HUES64 (cell line): ENCODE data around the gene SREBF1.

Experiments used
- H3K27ac ChIP-seq: 2 replicates; pipeline ENCODE4 v1.7.0; 2013; ENCODE audit warnings: low read depth, low read length, inconsistent platforms
- H3K27me3 ChIP-seq: 2 replicates; pipeline ENCODE4 v1.6.1; 2013; ENCODE audit warnings: mild to moderate bottlenecking, low read length; ENCODE audit not compliant: insufficient read depth
- H3K36me3 ChIP-seq: 2 replicates; pipeline ENCODE4 v1.6.1; 2013; ENCODE audit warnings: mild to moderate bottlenecking, low read length; ENCODE audit not compliant: insufficient read depth
- H3K4me1 ChIP-seq: 2 replicates; pipeline ENCODE4 v1.6.1; 2013; ENCODE audit warnings: mild to moderate bottlenecking, low read length, moderate library complexity; ENCODE audit not compliant: insufficient read depth
- H3K4me3 ChIP-seq: 2 replicates; pipeline ENCODE4 v1.5.1; 2013; ENCODE audit warnings: mild to moderate bottlenecking, low read length, moderate library complexity
- H3K9ac ChIP-seq: 2 replicates; pipeline ENCODE4 v1.6.1; 2013; ENCODE audit warnings: mild to moderate bottlenecking, low read depth, low read length
- H3K9me3 ChIP-seq: 2 replicates; pipeline ENCODE4 v1.6.1; 2013; ENCODE audit warnings: low read depth, low read length; ENCODE audit not compliant: insufficient read depth
- WGBS: fragments of 150-250, 120-280 bp; methylation state at CpG from one replicate; pipeline ENCODE4 v1.1.7; 2013; ENCODE audit warnings: missing lambda C conversion rate; 5-methylcytosine and 5-hydroxymethylcytosine counted together

Gene SREBF1

DNA sequence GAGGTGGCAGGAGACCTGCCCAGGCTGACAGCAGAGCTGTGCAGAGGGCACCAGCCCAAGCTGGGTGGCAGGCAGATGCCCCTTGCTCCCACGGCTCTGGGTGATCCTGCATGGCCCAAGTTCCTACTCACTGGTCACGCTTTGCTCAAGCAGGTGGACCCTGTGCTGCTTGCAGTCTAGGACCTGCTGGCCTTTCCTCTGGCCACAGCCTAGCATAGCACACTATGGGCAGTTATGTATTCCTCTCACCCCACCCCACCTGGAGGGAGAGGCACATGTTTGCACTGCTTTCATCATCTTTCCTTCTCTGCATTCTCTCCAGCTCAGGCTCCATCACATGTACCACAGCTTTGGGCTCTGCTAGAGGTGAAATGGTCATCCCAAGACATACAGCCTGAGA lies 19.6 kb upstream of the SREBF1 start:
- Histone ChIP-seq H3K27ac (no peak overlapping the region), H3K36me3 (no peaks in the 10 kb centered on the region), H3K4me1 (peaks cover 5% of the 10 kb centered on the region; the same call in 1 of the 2 replicates), H3K9ac (no peak overlapping the region), H3K27me3 (no peaks in the 10 kb centered on the region), H3K4me3 (no peak overlapping the region), H3K9me3 (no peaks in the 10 kb centered on the region)
- 90% methylated on average over 2 of the region's 2 CpGs for WGBS

DNA sequence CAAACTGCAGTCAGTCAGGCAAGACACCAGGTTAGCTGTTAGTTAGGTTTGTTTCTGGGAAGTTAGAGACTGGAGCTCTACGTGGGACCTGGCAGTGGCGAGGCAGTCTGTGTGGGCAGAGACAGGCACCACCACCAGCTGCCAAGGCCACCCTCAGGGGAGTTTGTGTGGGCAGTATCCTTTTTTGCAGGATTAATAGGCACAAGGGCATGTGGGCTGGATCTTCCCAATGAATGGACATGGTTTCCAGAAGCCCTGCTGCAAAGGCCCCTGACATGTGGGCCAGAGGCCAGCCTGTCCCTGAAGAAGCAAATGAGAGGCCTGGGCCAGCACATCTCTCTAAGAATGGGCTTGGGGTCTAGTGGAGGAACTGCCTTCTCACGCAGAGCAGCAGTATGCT lies 19.2 kb upstream of the SREBF1 start:
- Histone ChIP-seq H3K4me1 (peaks cover 8% of the 10 kb centered on the region; the same call in 1 of the 2 replicates), H3K9me3 (no peaks in the 10 kb centered on the region), H3K27me3 (no peaks in the 10 kb centered on the region), H3K27ac (no peak overlapping the region), H3K9ac (no peak overlapping the region; the same call in 1 of the 2 replicates), H3K36me3 (no peaks in the 10 kb centered on the region), H3K4me3 (no peak overlapping the region)
- WGBS = 87% methylated on average over 3 of the region's 3 CpGs

GRCh38 chr17:17853811-17854447 lies 17.1 kb upstream of the SREBF1 start:
- no peaks in the 10 kb centered on the region for H3K9me3 ChIP-seq
- no peak overlapping the region for H3K4me3 ChIP-seq
- no peaks in the 10 kb centered on the region for H3K36me3 ChIP-seq
- no peak overlapping the region for H3K9ac ChIP-seq
- H3K27ac ChIP-seq = no peak overlapping the region
- 95% methylated on average over 7 of the region's 8 CpGs for WGBS
- H3K4me1 ChIP-seq = peaks cover 14% of the 10 kb centered on the region; the same call in 1 of the 2 replicates
- H3K27me3 ChIP-seq = no peaks in the 10 kb centered on the region

DNA sequence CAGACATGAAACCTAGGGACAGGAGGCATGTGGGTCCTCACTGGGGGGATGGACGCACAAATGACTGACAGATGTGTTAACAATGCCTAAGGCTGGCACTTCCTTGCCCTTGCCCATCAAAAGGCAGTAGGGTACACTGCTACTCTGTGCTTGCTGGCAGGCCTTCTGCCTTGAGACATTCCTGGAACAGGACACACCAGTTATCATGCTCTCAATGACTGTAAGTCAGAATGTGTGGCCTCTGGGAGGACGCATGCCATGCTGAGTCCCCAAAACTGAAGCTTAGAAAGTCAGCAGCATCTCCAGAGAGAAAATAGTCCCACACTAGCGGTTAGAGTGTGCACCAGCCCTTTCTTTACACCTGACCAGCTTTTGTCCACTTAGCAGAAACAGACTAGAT lies 16.1 kb upstream of the SREBF1 start:
- H3K27me3 ChIP-seq = no peaks in the 10 kb centered on the region
- no peak overlapping the region for H3K27ac ChIP-seq
- H3K4me3 ChIP-seq = no peak overlapping the region
- H3K9me3 ChIP-seq = no peaks in the 10 kb centered on the region
- H3K4me1 ChIP-seq = peaks cover 14% of the 10 kb centered on the region; the same call in 1 of the 2 replicates
- 95% methylated on average over 3 of the region's 3 CpGs for WGBS
- H3K36me3 ChIP-seq = no peaks in the 10 kb centered on the region
- H3K9ac ChIP-seq = no peak overlapping the region

DNA sequence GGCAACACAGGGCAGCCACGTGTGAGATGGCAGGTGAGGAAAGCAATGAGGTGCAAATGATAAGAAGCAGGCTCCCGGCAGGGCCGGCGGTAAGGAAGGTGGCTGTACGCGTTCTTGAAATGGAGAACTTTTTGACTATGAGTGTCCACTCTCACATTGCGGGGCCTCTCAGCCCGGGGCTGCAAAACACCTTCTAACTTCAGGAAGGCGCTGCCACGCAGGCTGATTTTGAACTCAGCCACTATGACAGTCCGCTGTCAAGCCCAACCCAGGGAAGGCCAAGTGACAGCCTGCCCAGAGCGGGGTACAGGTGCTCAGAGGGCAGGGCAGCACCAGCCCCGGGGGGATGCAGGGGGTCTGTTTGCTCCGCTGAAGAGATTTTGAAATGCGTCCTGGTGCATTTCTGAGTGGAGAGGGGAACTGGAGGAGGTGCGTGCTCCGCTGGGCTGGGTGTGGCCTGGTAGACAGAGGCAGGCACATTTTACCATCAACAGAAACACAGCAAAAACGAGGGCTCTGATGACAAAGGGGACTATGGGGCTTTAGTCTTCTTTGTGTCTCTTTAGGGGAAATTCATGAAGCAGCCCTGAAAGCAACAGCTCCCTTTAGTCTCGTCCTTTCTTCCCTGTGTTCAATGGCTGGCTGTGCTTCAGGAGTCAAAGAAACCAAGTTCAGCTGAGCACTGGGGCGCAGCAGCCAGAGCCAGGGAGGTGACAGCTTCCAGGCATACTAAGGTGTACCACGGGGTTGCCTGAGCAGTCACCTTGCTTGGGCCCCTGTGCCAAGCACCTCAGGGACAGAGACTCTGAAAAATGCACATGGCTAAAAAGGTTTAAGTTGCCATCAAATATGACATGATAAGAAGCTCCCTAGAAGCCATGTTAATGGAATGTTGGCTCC lies 14.6 kb upstream of the SREBF1 start:
- Histone ChIP-seq H3K27me3 (no peaks in the 10 kb centered on the region), H3K4me3 (no peak overlapping the region), H3K4me1 (peaks cover 14% of the 10 kb centered on the region; the same call in 1 of the 2 replicates), H3K9me3 (no peaks in the 10 kb centered on the region), H3K27ac (no peak overlapping the region), H3K36me3 (no peaks in the 10 kb centered on the region), H3K9ac (no peak overlapping the region)
- WGBS = 81% methylated on average over 20 of the region's 21 CpGs

GRCh38 chr17:17849845-17850373 lies 13.1 kb upstream of the SREBF1 start:
- Histone ChIP-seq H3K9ac (no peak overlapping the region), H3K4me3 (no peak overlapping the region), H3K4me1 (peaks cover 17% of the 10 kb centered on the region; the same call in 1 of the 2 replicates), H3K36me3 (no peaks in the 10 kb centered on the region), H3K9me3 (no peaks in the 10 kb centered on the region), H3K27ac (no peak overlapping the region), H3K27me3 (no peaks in the 10 kb centered on the region)
- 57% methylated on average over 2 of the region's 2 CpGs for WGBS

- Histone ChIP-seq H3K9me3 (no peaks in the 10 kb centered on the region), H3K9ac (no peak overlapping the region), H3K27ac (no peak overlapping the region), H3K27me3 (no peaks in the 10 kb centered on the region), H3K36me3 (no peaks in the 10 kb centered on the region), H3K4me1 (peaks cover 17% of the 10 kb centered on the region; the same call in 1 of the 2 replicates), H3K4me3 (no peak overlapping the region)
- WGBS = 78% methylated on average over 5 of the region's 5 CpGs
These were observed 12.5 kb upstream of the SREBF1 start for GRCh38 chr17:17849147-17849820.

DNA sequence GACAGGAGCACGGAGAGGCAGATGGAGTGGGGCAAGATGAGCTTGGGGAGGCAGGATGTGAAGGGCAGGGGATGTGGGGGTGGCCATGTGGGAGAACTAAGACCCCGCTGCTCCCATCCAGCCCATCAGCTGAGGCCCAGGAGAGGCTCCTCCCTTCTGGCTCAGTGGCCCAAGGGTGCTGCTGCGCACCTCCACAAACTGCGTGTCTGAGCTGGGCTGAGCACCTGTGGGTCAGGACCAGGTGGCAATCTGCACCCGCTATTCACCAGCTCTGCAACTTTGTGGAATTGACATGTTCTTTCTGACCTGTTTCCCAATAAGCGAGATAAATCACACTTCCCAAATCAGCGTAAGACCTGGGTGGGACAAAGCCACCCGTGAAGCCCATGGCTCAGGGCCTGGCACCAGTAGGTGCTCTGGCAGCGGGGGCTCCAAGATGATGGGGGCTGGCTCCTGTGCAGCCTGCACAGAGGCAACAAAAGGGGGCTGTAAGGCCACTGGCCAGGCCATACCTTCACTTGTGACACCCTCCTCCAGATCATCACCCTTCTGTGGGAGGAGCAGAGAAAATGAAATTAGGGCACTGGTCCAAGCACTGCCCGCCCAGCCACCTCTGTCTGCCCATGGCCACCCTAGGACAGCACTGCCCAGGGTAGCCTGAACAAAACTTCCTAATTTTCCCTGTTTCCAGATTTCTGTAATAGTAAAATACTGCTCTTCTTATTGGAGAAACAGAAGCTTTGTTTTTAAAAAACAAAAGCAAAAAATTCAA lies 11.7 kb upstream of the SREBF1 start:
- H3K4me1 ChIP-seq = peaks cover 17% of the 10 kb centered on the region; the same call in 1 of the 2 replicates
- no peaks in the 10 kb centered on the region for H3K27me3 ChIP-seq
- no peaks in the 10 kb centered on the region for H3K36me3 ChIP-seq
- H3K9me3 ChIP-seq = no peaks in the 10 kb centered on the region
- no peak overlapping the region for H3K4me3 ChIP-seq
- WGBS = 94% methylated on average over 10 of the region's 10 CpGs
- no peak overlapping the region for H3K9ac ChIP-seq
- no peak overlapping the region for H3K27ac ChIP-seq

DNA sequence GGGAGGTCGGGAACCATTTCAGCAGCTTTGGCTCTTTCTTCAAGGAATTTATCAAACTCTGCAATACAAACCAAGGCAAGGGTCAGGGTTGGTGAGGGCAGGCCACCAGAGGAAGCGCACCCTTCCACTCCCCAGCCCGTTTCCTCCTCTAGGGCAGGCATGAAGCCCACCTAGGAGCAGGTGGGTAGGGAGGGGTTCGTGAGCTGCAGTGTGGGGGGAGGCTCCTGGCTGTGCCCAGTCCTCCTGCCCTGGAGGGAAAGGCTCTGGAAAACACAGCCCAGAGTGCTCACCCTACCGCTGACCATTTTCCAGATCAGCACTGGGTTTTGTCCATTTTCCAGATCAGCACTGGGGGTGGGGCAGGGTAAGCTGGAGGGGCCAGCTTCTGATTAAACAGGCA lies 10.9 kb upstream of the SREBF1 start:
- Histone ChIP-seq H3K9ac (no peak overlapping the region), H3K4me1 (peaks cover 17% of the 10 kb centered on the region; the same call in 1 of the 2 replicates), H3K36me3 (no peaks in the 10 kb centered on the region), H3K27ac (no peak overlapping the region), H3K4me3 (no peak overlapping the region), H3K27me3 (no peaks in the 10 kb centered on the region), H3K9me3 (no peaks in the 10 kb centered on the region)
- 71% methylated on average over 3 of the region's 5 CpGs for WGBS

DNA sequence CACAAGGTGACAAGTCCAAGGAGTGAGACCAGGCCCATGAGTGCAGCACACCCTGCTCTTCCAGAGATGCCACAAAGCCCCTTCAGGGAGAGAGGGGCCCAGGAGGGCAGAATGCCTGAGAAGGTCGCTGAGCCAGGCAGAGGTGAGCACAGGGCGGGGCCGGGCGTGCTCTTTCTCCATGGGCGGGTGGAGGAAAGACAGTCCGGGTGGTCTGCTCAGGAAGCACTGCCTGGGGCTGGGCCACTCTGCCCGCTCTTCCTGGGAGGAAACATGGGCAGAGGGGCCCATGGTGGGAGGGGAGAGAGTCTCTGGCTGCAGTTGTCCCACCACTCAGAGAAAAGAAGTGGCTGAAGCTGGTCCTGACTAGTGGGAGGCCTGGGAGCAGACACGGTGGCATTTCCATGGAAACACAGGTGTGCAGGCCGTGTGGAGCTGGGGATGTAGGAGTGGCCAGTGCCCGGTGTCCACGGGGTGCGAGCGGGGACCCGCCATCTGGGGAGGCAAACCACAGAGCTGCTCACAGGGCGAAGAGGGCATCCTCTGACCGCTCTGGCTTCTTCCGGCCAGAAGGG lies 10.4 kb upstream of the SREBF1 start:
- Histone ChIP-seq H3K4me3 (no peak overlapping the region), H3K36me3 (no peaks in the 10 kb centered on the region), H3K27ac (no peak overlapping the region), H3K4me1 (peaks cover 17% of the 10 kb centered on the region; the same call in 1 of the 2 replicates), H3K27me3 (no peaks in the 10 kb centered on the region), H3K9me3 (no peaks in the 10 kb centered on the region), H3K9ac (no peak overlapping the region)
- 87% methylated on average over 17 of the region's 17 CpGs for WGBS
